Measurements from ENCODE around the gene DDX41. TPM values are rescaled to one million over a fixed set of nuclear protein-coding genes. Genes with fewer than 3 reads are reported as not detected.

DDX41 gene
- total RNA-seq, 1 experiment from 2014 or later: 172 TPM

DNA sequence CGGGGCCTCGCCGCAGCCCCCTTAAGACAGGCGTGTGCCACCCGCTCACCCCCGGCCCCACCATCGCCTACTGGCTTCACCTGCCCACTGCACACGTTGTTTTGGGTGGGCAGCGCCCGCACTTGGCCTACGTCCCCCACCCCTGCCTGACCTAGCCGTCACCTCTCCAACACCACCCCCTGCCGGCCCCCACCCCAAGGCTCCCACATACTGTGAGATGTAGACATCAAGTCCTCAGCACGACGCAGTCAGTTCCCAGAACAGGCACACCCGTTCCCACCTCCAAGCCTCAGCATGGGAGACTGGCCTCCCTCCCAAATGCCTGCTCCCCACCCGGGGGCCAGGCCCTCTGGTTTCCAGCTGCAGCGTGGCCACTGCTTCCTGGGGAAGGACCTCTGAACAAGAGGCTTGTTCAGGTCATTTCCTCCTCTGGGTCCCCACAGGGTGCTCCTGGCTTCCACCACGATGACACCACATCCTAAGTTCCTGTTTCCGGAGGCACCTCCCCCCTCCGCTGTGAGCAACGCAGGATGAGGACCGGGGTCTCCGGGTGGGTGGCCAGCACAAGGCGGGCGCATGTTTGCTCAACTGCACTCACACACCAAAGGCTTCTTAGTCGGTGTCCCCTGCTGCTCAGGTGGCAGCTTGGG is 54.6 kb downstream of the DDX41 start:
- in situ Hi-C loops (cut with HindIII; ENCODE audit: low pct_unique_long_range_greater_than_20kb, low sequenced_read_pairs): no loop called here
- no peak for DNase-seq (ENCODE audit: low read depth)

Other genes with a start within 250 kb of the DDX41 start
- gene RAB24, start 213.2 kb downstream of the DDX41 start, total RNA-seq (2014; rRNA removed; shearing (Covaris generic); ENCODE audit: low replicate concordance): 53.9 and 65.9 TPM in 2 replicates
- 459 and 533 TPM in 2 replicates for gene PRELID1, start 213.2 kb downstream of the DDX41 start, total RNA-seq (2014; rRNA removed; shearing (Covaris generic); ENCODE audit: low replicate concordance)
- 69.8 and 72.2 TPM in 2 replicates for gene MXD3, start 205.1 kb downstream of the DDX41 start, total RNA-seq (2014; rRNA removed; shearing (Covaris generic); ENCODE audit: low replicate concordance)
- gene LMAN2, start 165.3 kb downstream of the DDX41 start, total RNA-seq (2014; rRNA removed; shearing (Covaris generic); ENCODE audit: low replicate concordance): 602 and 647 TPM in 2 replicates
- 97.6 and 107 TPM in 2 replicates for gene RGS14, start 159.0 kb downstream of the DDX41 start, total RNA-seq (2014; rRNA removed; shearing (Covaris generic); ENCODE audit: low replicate concordance)
- 0.64 and 1.5 TPM in 2 replicates for gene SLC34A1, start 132.5 kb downstream of the DDX41 start, total RNA-seq (2014; rRNA removed; shearing (Covaris generic); ENCODE audit: low replicate concordance)
- gene PFN3, start 116.3 kb downstream of the DDX41 start, total RNA-seq (2014; rRNA removed; shearing (Covaris generic); ENCODE audit: low replicate concordance): not detected in 2 replicates
- 39.4 and 58.6 TPM in 2 replicates for gene F12, start 107.4 kb downstream of the DDX41 start, total RNA-seq (2014; rRNA removed; shearing (Covaris generic); ENCODE audit: low replicate concordance)
- gene GRK6, start 90.3 kb downstream of the DDX41 start, total RNA-seq (2014; rRNA removed; shearing (Covaris generic); ENCODE audit: low replicate concordance): 60.9 and 65.2 TPM in 2 replicates
- 49.8 and 50.5 TPM in 2 replicates for gene PRR7, start 70.1 kb downstream of the DDX41 start, total RNA-seq (2014; rRNA removed; shearing (Covaris generic); ENCODE audit: low replicate concordance)
- gene DBN1, start 43.3 kb downstream of the DDX41 start, total RNA-seq (2014; rRNA removed; shearing (Covaris generic); ENCODE audit: low replicate concordance): 148 and 175 TPM in 2 replicates
- 188 and 198 TPM in 2 replicates for gene PDLIM7, start 19.4 kb downstream of the DDX41 start, total RNA-seq (2014; rRNA removed; shearing (Covaris generic); ENCODE audit: low replicate concordance)
- gene DOK3, start 7.1 kb downstream of the DDX41 start, total RNA-seq (2014; rRNA removed; shearing (Covaris generic); ENCODE audit: low replicate concordance): 0.57 and 0.72 TPM in 2 replicates
- gene FAM193B, start 37.6 kb upstream of the DDX41 start, total RNA-seq (2014; rRNA removed; shearing (Covaris generic); ENCODE audit: low replicate concordance): 29.2 and 33.6 TPM in 2 replicates
- 291 and 366 TPM in 2 replicates for gene TMED9, start 75.2 kb upstream of the DDX41 start, total RNA-seq (2014; rRNA removed; shearing (Covaris generic); ENCODE audit: low replicate concordance)
- 90.2 and 101 TPM in 2 replicates for gene B4GALT7, start 83.2 kb upstream of the DDX41 start, total RNA-seq (2014; rRNA removed; shearing (Covaris generic); ENCODE audit: low replicate concordance)

Measured in Caki2 (cell line).